ENCODE measurements around the gene MAP3K15.

Gene MAP3K15, protein sequence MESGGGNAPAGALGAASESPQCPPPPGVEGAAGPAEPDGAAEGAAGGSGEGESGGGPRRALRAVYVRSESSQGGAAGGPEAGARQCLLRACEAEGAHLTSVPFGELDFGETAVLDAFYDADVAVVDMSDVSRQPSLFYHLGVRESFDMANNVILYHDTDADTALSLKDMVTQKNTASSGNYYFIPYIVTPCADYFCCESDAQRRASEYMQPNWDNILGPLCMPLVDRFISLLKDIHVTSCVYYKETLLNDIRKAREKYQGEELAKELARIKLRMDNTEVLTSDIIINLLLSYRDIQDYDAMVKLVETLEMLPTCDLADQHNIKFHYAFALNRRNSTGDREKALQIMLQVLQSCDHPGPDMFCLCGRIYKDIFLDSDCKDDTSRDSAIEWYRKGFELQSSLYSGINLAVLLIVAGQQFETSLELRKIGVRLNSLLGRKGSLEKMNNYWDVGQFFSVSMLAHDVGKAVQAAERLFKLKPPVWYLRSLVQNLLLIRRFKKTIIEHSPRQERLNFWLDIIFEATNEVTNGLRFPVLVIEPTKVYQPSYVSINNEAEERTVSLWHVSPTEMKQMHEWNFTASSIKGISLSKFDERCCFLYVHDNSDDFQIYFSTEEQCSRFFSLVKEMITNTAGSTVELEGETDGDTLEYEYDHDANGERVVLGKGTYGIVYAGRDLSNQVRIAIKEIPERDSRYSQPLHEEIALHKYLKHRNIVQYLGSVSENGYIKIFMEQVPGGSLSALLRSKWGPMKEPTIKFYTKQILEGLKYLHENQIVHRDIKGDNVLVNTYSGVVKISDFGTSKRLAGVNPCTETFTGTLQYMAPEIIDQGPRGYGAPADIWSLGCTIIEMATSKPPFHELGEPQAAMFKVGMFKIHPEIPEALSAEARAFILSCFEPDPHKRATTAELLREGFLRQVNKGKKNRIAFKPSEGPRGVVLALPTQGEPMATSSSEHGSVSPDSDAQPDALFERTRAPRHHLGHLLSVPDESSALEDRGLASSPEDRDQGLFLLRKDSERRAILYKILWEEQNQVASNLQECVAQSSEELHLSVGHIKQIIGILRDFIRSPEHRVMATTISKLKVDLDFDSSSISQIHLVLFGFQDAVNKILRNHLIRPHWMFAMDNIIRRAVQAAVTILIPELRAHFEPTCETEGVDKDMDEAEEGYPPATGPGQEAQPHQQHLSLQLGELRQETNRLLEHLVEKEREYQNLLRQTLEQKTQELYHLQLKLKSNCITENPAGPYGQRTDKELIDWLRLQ (N-terminal part only)

DNA sequence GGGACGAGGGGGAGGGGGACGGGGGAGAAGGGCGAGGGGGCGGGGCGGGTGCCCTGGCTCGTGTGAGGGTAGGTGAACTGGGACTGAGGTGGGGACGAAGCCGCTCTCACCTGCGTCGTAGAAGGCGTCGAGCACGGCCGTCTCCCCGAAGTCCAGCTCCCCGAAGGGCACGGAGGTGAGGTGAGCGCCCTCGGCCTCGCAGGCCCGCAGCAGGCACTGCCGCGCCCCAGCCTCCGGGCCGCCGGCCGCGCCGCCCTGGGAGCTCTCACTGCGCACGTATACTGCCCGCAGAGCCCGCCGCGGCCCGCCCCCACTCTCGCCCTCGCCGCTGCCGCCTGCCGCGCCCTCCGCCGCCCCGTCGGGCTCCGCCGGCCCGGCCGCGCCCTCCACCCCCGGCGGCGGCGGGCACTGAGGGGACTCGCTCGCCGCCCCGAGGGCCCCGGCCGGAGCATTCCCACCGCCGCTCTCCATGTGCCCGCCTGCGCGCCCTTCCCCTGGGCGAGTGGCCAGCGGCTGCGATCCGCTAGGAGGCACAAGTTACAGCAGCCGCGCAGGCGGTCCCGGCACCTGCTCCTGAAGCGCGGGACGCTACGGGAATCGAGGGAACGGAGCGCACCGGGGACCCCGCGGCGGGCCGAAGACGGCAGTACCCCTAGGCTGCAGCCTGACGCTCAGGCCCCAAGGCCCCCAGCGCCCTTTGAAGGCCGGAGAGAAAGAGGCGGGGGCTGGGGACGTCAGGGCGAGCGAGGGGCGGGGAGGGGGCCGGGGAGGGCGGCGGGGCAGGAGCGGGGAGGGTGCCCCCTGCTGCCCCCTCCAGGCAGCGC, at the start of gene MAP3K15:
Gene MAP3K15, minus strand, starts transcription at position 718 of the 824 bp plus-strand sequence. Its CDS starts 247 bp downstream, at position 471.
- peak in 1 of 2 experiments; percentile 10 for DNase-seq

DNA sequence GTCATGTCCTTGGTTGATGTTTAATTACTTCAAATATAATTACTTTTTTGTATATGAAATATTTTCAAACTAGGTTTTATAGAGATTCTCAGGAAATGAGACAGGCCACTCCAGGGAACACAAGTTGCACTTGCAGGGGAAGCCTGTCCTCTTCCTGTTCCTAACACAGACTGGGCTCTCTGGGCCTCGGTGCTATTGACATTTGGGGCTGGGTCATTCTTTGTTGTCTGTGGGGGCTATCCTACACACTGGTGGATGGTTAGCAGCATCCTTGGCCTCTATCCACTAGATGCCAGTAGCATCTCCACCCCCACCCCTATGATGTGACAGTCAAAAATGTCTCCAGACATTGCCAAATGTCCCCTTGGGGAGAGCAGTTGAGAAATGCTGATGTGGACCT, 49.3 kb upstream of the MAP3K15 start:
- DNase-seq = no peak

DNA sequence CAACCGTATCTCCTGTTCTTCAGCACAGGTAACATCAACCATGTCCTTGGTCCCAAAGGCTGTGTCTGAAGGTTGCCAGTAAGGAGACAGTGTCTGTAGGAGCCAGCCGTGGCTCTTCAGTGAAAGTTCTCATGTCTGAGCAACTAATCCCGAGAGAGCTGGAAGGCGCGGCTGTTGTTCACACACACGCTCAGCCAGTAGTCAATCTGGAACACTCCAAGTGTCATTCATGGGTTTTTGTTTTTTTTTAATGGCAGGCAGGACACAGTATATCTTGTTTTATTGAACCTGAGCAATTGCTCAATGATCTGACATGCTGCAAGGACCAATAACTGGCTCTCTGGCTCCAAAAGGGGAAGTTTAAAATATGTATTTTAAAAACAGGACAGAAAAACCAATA, 48.4 kb upstream of the MAP3K15 start:
- no peak for DNase-seq

DNA sequence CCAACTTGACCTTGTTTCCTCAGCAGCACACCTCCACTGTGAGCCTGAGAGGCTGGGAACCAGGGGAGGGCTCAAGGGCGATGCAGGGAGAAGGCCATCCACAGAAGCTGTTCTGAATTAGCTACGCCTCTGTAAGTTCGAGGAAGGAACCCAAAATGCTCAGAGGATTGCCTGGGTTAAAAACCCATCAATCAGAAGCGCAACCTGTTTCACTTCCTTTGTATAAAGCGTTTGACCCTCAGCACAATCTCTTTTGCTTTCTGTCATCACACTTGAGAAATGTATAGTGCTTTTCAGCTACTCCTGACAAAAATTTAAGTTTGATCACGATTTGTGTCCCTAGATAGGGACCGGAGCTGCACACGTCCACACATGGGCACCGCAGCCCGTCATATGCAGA, 48.0 kb upstream of the MAP3K15 start:
- DNase-seq = no peak

DNA sequence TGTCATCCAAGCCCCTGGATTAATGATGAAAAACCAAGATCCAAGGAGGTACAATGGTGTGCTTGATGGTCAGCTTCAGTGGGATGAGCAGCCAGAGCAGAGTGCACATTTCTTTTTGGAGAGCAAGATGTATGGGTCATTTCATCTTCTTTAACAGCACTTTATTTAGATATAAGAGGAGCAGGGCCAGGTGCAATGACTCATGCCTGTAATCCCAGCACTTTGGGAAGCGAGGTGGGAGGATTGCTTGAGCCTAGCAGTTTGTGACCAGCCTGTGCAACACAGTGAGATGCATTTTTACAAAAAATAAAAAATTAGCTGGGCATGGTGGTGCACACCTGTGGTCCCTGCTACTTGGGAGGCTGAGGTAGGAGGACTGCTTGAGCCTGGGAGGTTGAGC, 45.3 kb upstream of the MAP3K15 start:
- no peak for DNase-seq

DNA sequence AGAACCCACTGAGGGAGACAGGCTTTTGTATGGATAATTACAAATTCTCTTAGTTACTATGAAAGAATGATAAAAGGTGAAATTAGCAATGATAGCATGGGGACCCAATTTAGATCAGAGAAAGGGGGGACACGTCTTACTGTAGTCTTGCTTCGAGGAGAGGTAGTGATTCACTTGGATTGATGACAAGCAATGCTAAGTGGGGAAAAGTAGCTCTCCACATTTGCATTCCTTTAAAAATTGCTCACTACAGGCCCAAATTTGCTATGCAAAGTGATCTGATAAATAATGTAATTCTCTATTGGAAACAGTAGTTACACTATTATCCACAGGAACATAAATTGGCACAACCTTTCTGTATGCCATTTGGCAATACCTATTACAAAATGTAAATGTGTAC, 42.5 kb upstream of the MAP3K15 start:
- DNase-seq = no peak

DNA sequence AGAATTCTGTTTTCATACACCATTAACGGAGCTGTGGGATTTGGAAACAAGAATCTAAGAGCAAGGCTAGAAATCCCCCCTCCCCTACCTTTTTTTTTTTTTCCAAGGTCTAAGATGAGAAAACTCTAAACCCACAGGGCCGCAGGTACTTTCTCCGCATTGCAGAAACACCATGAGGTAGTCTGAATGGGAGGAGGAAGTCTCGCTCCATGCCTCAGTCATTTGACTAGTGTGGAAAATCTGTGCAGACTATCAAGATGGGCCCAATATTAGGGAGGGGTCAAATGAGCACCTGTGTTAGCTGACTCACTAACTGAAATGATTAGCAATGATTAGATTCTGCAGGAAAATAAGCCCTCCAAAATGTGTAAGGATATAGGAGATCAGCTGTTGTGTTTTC, 40.9 kb upstream of the MAP3K15 start:
- DNase-seq = no peak

DNA sequence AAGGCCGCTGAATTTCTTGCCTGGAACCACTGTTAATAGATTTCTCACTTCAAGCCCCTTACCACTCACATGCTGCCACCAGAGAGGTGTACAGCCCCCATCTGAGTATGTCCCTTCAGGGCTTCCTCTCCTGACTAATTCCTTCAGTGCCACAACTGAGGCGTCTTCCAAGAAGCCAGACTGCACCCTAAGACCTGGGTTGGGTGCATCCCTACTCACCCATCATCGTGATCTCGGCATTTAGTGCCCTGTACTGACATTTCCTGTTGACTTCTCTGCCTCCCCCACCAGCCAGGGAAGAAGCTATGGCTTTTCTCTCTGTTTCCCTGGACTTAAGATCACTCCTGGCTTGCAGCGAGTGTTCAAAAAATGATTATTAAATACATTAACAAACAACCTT, 40.4 kb upstream of the MAP3K15 start:
- DNase-seq = no peak

DNA sequence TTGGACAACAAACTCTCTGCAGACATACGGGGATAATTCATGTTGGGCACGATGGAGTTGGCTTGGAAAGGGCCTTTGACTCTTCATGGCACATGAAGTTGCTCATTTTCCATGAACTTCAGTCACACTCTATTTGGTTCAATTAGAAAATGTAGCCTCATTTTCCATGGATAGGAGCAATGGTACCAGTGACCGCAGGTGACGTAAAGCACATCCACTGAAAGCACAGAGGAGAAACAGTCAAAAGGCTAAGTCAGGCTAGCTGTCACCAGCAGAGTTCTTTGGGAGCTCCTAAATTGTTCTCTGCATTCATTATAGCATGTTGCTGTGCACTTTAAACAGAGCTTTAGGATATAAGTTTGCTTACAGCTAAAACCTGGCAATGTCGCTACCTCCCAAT, 39.9 kb upstream of the MAP3K15 start:
- no peak for DNase-seq

DNA sequence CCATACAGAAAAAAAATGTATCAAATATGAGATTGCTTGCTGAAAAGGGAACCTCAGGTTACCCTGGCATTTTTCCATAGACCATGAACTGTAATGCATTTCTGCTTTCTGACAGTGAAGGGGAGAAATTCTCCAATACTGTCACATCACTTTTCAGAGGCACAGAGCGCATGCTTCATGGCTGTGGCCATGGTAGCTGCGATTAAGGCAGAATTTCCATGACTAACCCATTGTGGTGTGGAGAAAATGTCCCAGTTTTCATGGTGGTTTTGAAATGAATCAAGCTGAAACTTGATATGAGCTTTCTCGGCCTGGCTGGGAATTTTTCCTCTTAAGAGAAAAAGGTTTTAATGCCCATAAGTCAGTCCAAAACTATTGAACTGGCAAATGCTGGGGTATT, 39.5 kb upstream of the MAP3K15 start:
- DNase-seq = peak; percentile 2 to 6

DNA sequence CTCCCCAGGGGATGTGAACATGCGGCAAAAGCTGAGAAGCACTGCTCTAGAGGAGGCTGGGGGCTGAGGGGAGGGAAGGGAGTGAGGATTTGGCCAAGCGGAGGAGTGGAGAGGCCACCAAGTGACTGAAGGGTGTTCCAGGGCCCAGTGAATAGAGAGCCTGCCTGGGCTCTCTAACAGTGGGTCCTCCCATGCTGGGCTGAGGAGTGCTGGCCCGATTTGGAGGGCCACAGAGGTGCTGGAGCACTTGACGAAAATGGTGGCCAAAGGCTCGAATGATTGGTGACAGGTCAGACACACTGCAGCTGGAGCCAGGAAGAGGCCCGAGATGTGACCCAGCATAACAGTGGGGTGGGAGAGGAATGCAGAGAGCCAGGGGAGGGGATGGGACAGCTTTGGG, 37.5 kb upstream of the MAP3K15 start:
- DNase-seq = no peak

DNA sequence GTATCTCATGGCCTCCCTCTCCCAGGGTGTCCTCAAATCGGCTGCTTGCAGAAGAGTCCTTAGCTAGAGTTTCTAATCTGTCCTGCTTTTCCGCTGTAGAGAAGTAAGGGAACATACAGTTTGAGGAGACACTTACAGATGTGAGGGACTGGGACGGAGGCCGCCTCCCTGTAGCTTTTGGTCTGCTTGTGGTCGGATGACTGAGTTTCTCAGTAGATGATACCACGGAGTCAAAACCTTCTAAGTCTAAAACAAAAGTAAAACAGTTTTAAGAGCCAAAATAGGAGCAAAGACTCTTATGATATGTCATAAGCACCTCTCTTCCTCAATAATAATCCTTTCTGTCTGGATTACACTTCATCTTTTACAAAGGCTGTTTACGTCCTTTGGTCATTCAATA, 34.5 kb upstream of the MAP3K15 start:
- no peak for DNase-seq

DNA sequence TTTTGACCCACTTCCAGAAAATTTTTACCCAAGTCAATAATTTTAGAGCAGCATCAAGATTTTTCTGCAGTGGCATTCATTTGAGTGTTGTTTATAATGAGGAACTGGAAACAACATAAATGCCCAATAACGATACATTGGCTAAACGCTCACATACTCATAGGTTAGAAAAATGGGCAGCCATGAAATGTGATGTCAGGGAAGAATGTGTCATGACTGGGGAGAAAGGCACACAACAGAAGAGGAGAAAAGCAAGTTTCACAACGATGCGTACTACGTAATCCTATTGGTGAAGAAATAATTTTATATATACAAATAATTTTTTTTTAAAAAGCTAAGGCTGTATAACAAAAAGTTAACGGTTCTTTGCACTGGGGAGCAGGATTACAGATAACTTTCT, 33.6 kb upstream of the MAP3K15 start:
- DNase-seq = no peak

DNA sequence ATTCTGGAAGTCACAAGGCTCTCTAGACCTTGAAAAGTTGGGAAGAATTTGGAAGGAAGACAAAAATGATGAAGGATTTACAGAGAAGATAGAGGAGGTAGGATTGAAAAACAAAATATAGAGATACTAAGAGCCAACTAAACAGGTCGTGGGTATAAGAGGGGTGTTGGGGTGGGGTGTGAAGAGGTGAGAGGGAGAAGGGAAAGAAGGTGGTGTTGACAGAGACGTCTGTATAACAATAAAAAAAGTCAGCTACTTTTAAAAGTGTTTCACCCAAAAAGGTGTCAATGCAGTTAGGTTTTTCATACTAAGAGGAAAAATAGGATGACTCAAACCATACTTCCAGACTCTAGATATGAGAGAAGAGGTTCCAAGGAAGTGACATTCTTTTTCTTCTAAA, 33.0 kb upstream of the MAP3K15 start:
- DNase-seq = no peak

DNA sequence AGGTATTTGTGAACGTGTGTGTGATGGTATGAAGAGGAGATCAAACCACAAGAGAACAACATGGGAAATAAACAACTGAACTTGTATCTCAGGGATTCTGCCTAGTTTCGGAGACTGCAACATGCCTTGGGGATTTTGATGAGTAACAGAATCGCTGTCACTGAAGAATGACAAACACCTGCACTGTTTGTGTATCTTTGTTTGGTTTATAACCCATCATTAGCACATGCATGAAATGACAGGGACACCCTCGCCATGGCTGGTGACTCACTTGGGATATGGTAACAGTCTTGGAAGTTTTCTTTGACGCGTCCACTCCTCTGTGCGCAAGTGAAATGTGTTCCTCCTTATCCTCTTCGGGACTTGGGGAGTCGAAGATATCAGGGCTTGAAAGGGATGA, 30.3 kb upstream of the MAP3K15 start:
- DNase-seq = no peak

DNA sequence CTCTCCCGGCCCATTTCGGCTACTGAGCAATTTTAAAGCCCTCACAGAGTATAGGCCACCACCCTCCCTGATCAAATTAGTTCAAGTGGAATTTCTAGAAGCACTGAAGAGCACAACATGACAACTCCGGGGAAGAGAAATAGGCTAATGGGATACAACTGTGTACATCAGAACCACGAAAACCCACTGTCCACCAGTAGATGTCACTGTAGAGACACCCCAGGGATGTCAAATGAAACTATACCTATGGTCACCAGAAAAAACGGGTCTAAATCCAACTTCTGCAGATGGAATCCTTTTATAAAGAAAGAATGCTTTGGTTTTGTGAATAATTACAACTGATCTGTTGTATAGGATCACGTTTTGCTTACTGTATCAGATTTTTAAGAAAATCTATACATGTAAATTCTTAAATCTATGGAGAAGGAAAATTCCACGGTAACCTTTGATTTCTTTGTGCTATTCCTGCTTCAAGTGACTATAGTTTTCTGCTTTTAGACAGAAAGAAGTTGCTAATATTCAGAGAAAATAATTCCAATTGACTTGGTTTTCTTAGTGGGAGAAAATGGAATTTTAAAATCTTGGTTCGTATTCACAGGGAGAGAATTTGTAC, 29.5 kb upstream of the MAP3K15 start:
- no peak for DNase-seq

DNA sequence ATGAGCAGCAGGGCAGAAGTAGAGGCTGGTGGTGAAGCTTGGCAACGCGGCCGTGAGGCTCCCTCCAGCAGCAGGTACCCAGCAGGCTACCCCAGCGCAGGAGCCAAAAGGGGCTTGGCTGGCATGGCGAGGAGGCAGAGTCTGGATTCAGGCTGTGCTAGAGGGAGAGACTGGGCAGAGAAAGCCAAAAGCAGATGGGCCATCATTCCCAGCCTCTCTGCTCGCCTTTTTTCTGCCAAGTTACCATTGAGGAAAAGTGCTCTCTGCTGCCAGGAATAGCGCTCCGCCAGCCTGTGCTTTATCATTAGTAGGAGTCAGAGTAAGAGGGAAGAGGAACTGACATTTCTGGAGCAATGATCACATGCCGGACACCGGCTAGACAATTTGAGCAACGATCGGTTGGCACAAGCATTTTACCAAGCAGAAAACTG, 28.7 kb upstream of the MAP3K15 start:
- DNase-seq = no peak

DNA sequence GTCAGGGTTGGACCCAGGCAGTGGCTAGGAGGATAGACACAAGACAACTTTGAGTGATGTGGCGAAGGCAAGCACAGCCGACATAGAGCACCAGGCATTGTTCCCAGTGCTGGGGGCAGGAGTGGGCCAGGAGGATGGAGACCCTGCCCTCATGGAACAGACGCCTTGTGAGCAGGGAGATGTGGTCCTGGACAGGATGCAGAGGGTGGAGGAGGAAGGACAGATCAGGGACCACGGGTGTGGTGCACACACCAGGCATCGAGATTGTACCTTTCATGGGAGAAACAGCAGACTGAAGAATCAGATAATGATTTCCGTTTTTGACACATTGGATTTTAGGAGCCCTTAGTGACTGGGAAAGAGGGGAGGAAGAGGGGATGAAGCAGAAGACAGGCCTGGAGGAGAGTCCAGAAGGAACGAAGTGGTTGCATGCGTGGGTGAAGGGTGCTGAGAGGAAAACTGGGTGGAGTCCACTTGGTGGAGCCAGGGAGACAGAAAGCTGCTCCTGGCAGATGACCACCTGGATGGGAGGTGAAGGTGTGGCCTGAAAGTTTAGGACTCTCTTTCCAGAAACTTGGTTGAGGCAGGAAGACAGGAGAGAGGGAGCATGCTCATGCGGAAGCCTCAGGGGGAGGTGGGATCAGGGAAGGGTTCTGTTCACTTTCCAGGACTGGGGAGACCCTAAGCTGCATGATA, 27.9 kb upstream of the MAP3K15 start:
- no peak for DNase-seq

DNA sequence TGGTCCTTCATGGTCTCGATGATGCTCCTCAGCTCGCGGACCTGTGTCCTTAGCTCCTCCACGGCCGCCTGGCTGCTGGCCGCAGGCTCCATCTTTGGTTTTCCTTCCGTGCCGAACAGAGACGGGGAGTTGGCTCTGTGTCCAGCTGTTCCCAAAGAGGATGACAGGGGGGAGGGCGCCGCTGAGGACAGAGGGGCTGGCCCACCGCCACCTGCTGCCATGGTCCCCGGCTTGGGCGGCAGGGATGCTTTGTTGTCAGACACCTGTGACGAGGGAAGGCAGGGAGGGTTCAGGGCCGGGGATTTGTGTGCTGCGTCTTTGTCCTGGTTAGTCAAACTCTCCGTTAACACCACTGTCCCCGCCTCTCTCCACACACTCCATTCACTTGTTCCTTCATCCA, 26.6 kb upstream of the MAP3K15 start:
- no peak for DNase-seq

DNA sequence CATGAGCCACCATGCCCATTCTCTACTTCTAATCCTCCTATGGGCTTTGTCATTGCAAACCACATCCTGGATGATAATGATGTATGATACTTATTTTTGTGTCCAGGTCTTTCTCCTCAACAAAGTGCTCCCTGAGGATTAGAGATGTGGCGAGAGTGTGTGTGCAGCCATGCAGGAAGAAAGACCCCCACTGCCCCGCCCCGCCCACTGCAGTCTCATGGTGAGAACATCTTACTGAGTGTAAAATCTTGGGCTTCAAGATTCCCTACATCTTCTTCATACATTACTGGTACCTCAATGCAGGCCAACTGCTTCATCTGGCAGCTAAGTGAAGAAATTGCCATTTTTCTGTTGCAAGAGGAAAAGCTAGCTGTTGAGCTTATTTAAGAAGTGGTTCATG, 25.9 kb upstream of the MAP3K15 start:
- no peak for DNase-seq

DNA sequence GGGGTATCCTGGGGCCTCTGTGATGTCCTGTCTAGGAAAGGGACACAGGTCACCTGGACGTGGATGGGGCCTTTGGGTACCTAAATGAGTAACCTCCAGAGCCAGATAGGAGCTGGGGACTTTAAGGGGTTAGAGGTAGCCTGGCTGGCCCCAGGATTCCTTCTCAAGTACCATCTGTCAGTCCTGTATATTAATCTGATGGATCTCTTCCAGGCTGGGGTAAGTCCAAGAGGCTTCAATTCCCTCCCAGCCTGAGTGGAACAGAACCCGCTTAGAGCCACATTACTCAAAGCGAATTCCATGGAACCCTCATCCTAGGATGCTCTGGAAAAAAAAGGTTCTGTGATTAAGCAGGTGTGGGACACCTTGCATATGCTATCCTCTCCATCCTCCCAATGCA, 24.8 kb upstream of the MAP3K15 start:
- DNase-seq = no peak

Measured in stimulated activated CD4-positive, alpha-beta T cell treated with anti-CD3 and anti-CD28 coated beads, Interleukin-4, amount 100 ng/mL, for 4 hours (primary cell).